NCI-H2227 treated with DMSO at 0.1 percent for 48 hours (cell line): ENCODE results near the gene RIMBP2.

Experiments used
- DNase-seq: peaks from one replicate; lab custom pipeline; 2025; lab: John Stamatoyannopoulos, UW

The RIMBP2 gene

DNA sequence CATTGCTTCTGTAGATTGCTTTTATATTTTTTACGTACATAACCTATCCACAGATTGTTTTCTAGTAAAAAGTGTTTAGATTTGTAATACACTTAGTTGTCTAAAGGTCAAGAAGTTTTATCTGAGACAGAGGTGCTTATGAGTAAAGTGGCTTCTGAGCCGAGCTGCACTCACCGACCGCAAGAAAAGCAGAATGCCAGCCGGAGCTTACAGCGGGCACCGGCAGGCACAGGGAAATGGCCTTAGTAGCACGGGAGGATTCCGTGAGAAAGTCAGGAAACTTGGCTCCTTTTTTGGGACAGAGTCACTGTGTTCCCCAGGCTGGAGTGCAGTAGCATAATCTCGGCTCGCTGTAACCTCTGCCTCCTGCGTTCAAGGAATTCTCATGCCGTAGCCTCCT is 348.6 kb downstream of the RIMBP2 start:
- no peak for DNase-seq

DNA sequence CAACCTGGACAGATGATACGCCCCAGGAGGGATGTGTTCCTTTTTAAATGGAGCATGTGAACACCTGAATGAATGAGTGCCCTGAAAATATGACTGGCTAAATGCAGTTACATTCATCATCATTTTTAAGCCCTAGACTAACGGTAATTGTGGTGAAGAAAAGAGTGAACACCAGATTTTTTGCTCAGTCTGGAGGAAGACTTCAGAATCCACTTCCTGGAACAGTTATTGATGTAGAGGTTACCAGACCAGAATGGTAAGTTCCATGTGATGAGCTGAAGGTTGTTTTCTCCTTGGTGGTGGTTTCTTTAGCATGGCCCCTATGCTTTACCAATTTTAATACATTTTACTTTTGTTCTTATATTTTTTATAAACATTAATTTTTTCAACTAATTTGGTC is 349.1 kb downstream of the RIMBP2 start:
- no peak for DNase-seq

DNA sequence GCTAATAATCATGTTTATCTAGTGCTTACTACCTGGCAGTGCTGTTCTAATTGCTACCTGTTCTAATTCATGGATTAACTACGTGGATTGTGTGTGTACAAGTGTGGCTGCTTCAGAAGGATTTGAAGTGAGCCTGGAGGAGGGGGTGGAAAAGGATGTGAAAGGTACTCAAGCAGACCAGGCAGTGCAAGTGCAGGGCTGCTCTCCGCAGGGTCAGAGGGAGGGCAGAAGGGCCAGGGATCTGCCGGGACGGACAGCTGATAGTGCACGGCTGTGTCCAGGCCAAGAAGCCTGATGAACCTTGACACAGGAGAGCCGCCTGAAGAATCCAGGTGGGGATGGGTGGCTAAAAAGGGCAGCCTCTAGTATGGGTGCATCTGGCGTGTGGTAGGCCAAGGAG is 349.9 kb downstream of the RIMBP2 start:
- DNase-seq: no peak

DNA sequence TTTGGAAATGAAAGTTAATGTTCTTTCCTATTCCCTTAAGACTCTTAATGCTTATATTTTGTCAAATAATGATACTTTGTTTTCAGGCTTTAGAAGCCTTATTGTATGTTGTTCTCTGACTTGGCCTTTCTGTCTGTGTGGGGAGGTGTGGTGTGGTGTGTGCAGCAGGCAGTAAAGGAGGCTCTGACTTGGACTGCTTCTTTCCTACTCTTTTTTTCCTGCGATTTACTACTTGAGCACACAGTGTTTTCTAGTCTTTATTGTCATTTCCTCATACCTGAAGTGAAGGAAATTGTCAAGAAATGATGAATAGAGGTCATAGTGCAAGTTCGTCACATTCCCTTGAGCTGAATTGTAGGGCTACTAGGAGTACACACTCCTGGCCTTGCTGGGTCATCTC is 351.5 kb downstream of the RIMBP2 start:
- no peak for DNase-seq

DNA sequence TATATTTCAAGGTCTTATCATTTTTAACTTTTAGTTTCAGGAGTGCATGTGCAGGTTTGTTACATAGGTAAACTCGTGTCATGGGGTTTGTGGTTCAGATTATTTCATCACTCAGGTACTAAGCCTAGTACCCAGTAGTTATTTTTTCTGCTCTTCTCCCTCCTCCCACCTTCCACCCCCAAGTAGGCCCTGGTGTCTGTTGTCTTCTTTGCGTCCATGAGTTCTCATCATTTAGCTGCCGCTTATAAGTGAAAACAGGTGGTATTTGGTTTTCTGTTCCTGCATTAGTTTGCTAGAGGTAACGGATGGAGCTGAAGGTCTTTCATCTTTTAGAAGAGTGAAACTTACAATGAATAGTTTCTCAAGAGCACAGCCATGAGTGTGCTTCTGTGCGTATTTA is 354.0 kb downstream of the RIMBP2 start:
- no peak for DNase-seq

DNA sequence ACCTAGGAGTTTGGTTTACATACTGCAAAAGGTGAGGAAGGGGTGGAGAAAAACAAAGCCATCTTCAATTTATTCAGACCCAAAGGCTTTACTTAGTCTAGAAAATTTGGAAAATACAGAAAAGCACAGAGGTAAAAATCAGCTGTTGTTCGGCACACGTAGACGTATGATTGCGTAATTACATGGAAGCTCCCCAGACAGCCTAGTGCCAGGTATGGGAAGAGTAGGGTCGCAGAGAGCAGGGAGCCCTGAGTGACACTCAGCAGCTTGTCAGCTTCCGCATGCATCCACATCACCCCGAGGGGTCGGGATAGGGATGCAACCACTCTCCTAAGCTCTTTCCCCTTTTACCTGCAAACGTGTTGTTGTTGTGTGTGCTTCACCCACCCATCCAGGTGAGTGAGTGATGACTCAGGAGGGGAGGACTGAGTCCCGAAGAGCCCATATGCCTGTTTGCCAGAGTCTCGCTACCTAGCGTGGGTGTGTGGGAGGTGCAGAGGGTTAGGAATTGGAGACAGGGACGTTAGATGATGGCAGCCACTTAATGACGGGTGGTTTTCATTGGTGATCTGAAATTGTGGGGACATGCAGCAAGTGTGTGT is 358.3 kb downstream of the RIMBP2 start:
- DNase-seq: no peak

DNA sequence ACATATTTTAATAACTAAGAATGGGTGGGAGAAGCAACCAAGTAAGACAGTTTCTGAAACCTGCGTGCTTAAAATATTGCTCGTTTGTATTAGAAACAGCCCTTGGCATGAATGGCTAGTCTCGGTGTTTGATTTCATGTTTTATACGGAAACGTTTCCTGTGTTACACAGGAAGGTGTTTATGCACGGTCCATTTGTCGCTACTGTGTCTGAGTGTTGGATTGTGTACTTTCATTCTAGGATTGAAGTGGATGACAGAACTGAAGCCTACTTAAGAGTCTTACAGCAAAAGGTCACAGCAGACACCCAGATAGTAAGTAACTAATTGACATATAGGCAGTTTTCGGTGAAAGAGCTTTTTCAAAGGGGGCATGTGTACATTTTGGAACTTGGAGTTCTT is 358.9 kb downstream of the RIMBP2 start:
- no peak for DNase-seq

DNA sequence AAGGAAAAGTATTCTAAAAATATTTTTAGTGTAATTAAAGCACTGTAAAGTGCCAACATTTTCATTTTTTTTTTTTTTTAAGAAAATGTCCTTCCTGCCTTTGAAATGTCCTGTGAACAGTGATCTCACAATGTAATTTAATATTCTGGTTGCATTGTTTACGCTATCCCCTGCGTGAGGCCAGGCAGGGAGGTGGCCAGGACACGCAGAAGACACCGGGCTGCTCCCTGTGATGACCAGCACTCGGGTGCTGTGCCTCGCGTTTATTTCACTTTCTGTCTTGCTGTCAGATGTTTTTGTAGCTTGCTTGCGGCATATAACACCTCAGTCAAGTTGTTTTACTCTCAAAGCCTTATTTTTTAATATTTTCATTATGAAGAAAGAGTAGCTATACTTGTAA is 359.9 kb downstream of the RIMBP2 start:
- no peak for DNase-seq

DNA sequence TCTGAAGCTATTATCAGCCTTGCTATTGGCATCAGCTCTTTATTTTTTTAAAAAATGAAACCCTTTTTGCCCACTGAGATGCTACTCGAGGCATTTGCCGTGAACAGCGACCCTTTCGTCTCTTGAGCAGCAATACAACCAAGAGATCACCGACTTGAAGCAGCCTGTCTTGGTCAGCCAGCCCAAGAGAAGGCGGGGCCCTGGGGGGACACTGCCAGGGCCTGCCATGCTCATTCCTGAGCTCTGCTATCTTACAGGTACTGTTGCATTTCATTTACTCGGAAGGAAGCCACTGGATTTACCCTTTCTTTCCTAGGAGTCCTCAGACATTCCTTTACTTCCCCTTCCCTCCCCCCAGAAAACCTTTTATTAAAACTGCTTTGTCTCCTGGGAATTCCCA is 361.7 kb downstream of the RIMBP2 start:
- no peak for DNase-seq

DNA sequence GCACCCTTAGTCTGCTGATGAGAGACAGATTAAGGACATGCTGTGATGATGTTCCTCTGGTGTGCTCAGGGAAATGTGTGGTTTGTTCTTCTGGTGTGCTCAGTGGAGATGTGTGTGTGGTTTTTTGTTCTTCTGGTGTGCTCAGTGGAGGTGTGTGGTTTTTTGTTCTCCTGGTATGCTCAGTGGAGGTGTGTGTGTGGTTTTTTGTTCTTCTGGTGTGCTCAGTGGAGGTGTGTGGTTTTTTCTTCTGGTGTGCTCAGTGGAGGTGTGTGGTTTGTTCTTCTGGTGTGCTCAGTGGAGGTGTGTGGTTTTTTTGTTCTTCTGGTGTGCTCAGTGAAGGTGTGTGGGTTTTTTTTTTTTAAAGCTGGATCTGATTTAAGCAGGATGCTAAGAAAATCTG is 363.0 kb downstream of the RIMBP2 start:
- DNase-seq: no peak

DNA sequence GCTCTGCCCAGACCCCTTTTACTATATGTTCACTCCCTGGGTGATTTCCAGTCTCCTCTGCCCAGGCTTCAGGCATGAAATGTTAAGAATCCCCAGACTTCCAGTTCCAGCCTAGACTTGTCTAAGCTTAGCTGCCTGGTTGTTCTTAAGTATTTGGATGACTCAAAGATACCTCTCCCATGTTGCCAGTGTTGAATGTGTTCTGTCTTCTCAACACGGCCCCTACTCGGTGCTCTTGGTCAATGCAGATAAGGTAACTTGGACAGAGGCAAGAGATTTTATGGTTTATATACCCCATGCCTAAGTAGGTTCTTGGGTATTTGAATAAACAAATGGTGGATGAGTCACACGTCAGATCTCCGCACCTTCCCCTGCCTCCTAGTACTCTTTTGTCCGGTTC is 364.8 kb downstream of the RIMBP2 start:
- no peak for DNase-seq

DNA sequence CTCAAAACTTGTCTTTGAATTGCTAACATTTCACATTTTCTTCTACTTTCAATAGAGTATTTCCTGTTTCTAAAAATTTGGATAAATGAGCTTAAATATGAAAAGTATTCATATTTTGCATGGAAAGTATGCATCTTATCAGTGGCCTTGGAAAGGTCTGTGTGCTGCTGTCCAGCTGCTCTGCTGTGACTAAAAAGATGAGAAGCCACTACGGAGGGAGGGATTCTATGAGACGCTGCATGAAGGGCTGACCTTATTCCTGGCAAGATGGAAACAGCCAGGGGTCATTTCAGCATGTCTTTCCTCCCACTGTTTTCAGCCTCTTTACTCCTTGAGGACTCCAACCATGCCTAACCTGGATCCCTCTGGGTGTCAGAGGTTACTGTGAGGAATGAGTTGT is 365.4 kb downstream of the RIMBP2 start:
- no peak for DNase-seq

DNA sequence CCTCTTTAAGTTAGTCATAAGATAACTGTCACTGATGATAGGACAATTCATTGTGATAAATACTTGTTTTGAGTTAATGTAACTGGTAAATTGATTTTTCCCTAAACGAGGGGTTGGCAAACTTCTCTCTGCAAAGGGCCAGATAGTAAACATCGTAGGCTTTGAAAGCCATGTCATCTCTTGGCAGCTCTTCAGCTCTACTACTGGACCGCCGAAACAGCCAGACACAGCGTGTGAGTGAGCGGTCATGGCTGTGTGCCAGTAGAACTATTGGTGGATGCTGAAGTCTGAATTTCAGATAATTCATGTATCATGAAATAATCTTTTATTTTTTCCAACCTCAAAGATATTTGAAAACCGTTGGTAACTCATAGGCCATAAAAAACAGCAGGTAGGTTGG is 368.5 kb downstream of the RIMBP2 start:
- DNase-seq: no peak
